KMS-11 (cell line): Measurements from ENCODE around the gene SLBP.
"Not testable (repeated sequence)": the region's sequence is repeated elsewhere in the genome, so short reads cannot be mapped to it uniquely, and the experiment has no call there.

Experiments used
- H2AFZ ChIP-seq: fragments of 200-600 bp; sonication (generic); 2 replicates; pipeline ENCODE4 v1.6.1; 2016; ENCODE audit warnings: antibody characterized with exemption, mixed run types, low read depth
- H3K27ac ChIP-seq: fragments of 200-600 bp; sonication (generic); 2 replicates; pipeline ENCODE4 v1.6.1; 2016; ENCODE audit warnings: mild to moderate bottlenecking, mixed run types
- H3K27me3 ChIP-seq: fragments of 200-600 bp; sonication (generic); 2 replicates; pipeline ENCODE4 v1.6.1; 2017; ENCODE audit warnings: mild to moderate bottlenecking, low read depth, mixed run types, moderate library complexity; ENCODE audit not compliant: insufficient read depth
- H3K36me3 ChIP-seq: fragments of 200-600 bp; sonication (generic); 2 replicates; pipeline ENCODE4 v1.6.1; 2017; ENCODE audit warnings: mild to moderate bottlenecking, mixed run types; ENCODE audit not compliant: insufficient read depth
- H3K4me1 ChIP-seq: fragments of 200-600 bp; sonication (generic); 2 replicates; pipeline ENCODE4 v1.6.1; 2016; ENCODE audit warnings: mild to moderate bottlenecking, low read depth, mixed run types; ENCODE audit not compliant: poor library complexity, severe bottlenecking
- H3K4me2 ChIP-seq: fragments of 200-600 bp; sonication (generic); 2 replicates; pipeline ENCODE4 v1.7.0; 2016; ENCODE audit warnings: mild to moderate bottlenecking, mixed run types
- H3K4me3 ChIP-seq: fragments of 200-600 bp; sonication (generic); IDR thresholded peaks from 2 replicates; pipeline ENCODE4 v1.6.1; 2017; ENCODE audit warnings: low read depth, low read length, mixed read lengths; ENCODE audit not compliant: insufficient read depth
- H3K79me2 ChIP-seq: fragments of 200-600 bp; sonication (generic); 2 replicates; pipeline ENCODE4 v1.6.1; 2016; ENCODE audit warnings: low read depth, mixed run types; ENCODE audit not compliant: insufficient read depth
- H3K9ac ChIP-seq: fragments of 200-600 bp; sonication (generic); 2 replicates; pipeline ENCODE4 v1.6.1; 2016; ENCODE audit warnings: mild to moderate bottlenecking, mixed run types
- H4K20me1 ChIP-seq: fragments of 200-600 bp; sonication (generic); 2 replicates; pipeline ENCODE4 v1.6.1; 2016; ENCODE audit warnings: mild to moderate bottlenecking, mixed run types; ENCODE audit not compliant: insufficient read depth
- CTCF ChIP-seq: fragments of 200-600 bp; sonication (generic); conservative IDR thresholded peaks from 2 replicates; pipeline ENCODE4 v1.6.1; 2017; ENCODE audit warnings: low read depth, mild to moderate bottlenecking, antibody characterized with exemption, low read length, moderate library complexity, mixed read lengths

The SLBP gene

GRCh38 chr4:1703867-1704266 is 8.3 kb downstream of the SLBP start:
- no peaks in the 10 kb centered on the region for H3K27me3 ChIP-seq
- TF ChIP-seq CTCF: no peak

GRCh38 chr4:1701671-1702070 is 10.4 kb downstream of the SLBP start:
- H2AFZ ChIP-seq, H3K27ac ChIP-seq, H3K9ac ChIP-seq, H3K4me1 ChIP-seq, H3K4me2 ChIP-seq, H3K36me3 ChIP-seq, H4K20me1 ChIP-seq, H3K4me3 ChIP-seq, H3K27me3 ChIP-seq: not testable (repeated sequence)
- H3K79me2 ChIP-seq: peaks cover 71% of the 10 kb centered on the region

More at GRCh38 chr4:1703867-1704266, 8.3 kb downstream of the SLBP start:
- Histone ChIP-seq H2AFZ (no peak overlapping the region), H3K4me1 (peaks cover 3% of the 10 kb centered on the region), H3K9ac (no peak overlapping the region), H3K27ac (no peak overlapping the region), H4K20me1 (no peaks in the 10 kb centered on the region), H3K4me3 (no peak overlapping the region), H3K79me2 (peaks cover 87% of the 10 kb centered on the region), H3K36me3 (peaks cover 6% of the 10 kb centered on the region; the same call in 1 of the 2 replicates), H3K4me2 (no peak overlapping the region)

- Histone ChIP-seq H3K27me3 (no peaks in the 10 kb centered on the region), H3K36me3 (peaks cover 3% of the 10 kb centered on the region), H3K4me1 (no peaks in the 10 kb centered on the region), H3K4me2 (no peak overlapping the region), H3K79me2 (peaks cover 14% of the 10 kb centered on the region; the same call in 1 of the 2 replicates), H3K27ac (no peak overlapping the region), H2AFZ (no peak overlapping the region), H4K20me1 (no peaks in the 10 kb centered on the region), H3K4me3 (no peak overlapping the region), H3K9ac (no peak overlapping the region)
- no peak for TF ChIP-seq CTCF
Observed at GRCh38 chr4:1695913-1696312, 16.2 kb downstream of the SLBP start.

- Histone ChIP-seq H3K4me1 (no peaks in the 10 kb centered on the region), H3K27ac (no peak overlapping the region), H3K36me3 (peaks cover 3% of the 10 kb centered on the region), H3K4me2 (no peak overlapping the region), H3K9ac (no peak overlapping the region), H3K4me3 (no peak overlapping the region), H2AFZ (no peak overlapping the region), H3K27me3 (no peaks in the 10 kb centered on the region), H4K20me1 (no peaks in the 10 kb centered on the region), H3K79me2 (no peaks in the 10 kb centered on the region)
- peak; percentile 89 for TF ChIP-seq CTCF
Observed at GRCh38 chr4:1693131-1693896, 18.8 kb downstream of the SLBP start.

GRCh38 chr4:1691737-1692373 is 20.3 kb downstream of the SLBP start:
- H3K36me3 ChIP-seq: peaks cover 3% of the 10 kb centered on the region
- TF ChIP-seq CTCF: no peak

More at GRCh38 chr4:1691737-1692373, 20.3 kb downstream of the SLBP start:
- no peak overlapping the region for H3K4me3 ChIP-seq
- H3K27me3 ChIP-seq: no peaks in the 10 kb centered on the region
- no peaks in the 10 kb centered on the region for H3K4me1 ChIP-seq
- no peak overlapping the region for H2AFZ ChIP-seq
- H3K4me2 ChIP-seq: no peak overlapping the region
- no peak overlapping the region for H3K27ac ChIP-seq
- no peaks in the 10 kb centered on the region for H3K79me2 ChIP-seq
- no peak overlapping the region for H3K9ac ChIP-seq
- no peaks in the 10 kb centered on the region for H4K20me1 ChIP-seq
